Nephron (organoid): ENCODE results near the gene STK11.
"Not testable (repeated sequence)": the region's sequence is repeated elsewhere in the genome, so short reads cannot be mapped to it uniquely, and the experiment has no call there.

Experiments
- H3K27ac Mint-ChIP-seq, 3 experiments: 2 replicates each; pipeline ENCODE4 v1.8.0; 2020; ENCODE audit warnings: mixed read lengths in 3 of 3, mild to moderate bottlenecking in 2 of 3, moderate library complexity in 1 of 3
- H3K27me3 Mint-ChIP-seq: 2 replicates; pipeline ENCODE4 v1.8.0; 2021; ENCODE audit warnings: low read depth, mild to moderate bottlenecking, moderate library complexity, mixed read lengths
- H3K36me3 Mint-ChIP-seq: 2 replicates; pipeline ENCODE4 v1.8.0; 2020; ENCODE audit warnings: low read depth, mixed read lengths
- H3K4me1 Mint-ChIP-seq: 2 replicates; pipeline ENCODE4 v1.8.0; 2020; ENCODE audit warnings: mixed read lengths
- H3K4me3 Mint-ChIP-seq, 3 experiments: 2 replicates each; pipeline ENCODE4 v1.8.0; 2020; ENCODE audit warnings: mild to moderate bottlenecking in 3 of 3, mixed read lengths in 3 of 3, moderate library complexity in 2 of 3
- H3K9me3 Mint-ChIP-seq: 2 replicates; pipeline ENCODE4 v1.8.0; 2020; ENCODE audit warnings: mixed read lengths
- CTCF ChIP-seq, 3 experiments: fragments of 200-600 bp; sonication (generic); IDR thresholded peaks; one replicate each; pipeline ENCODE4 v1.5.0; 2021; ENCODE audit warnings: antibody characterized with exemption in 3 of 3; ENCODE audit not compliant: unreplicated experiment in 3 of 3

The STK11 gene

GRCh38 chr19:1206150-1206863, 729 bp downstream of the STK11 start:
- H3K4me1 Mint-ChIP-seq = peaks cover 25% of the 10 kb centered on the region
- peak overlapping the region; percentile 78 to 95 (median 86) for H3K27ac Mint-ChIP-seq
- H3K27me3 Mint-ChIP-seq = no peaks in the 10 kb centered on the region
- no peak for TF ChIP-seq CTCF (IDR thresholded peaks at IDR 0.05; ENCODE audit: unreplicated experiment in 3 of 3)
- peaks cover 3% of the 10 kb centered on the region for H3K36me3 Mint-ChIP-seq
- no peaks in the 10 kb centered on the region for H3K9me3 Mint-ChIP-seq
- H3K4me3 Mint-ChIP-seq = peak overlapping the region; percentile 93 to 95 (median 94)

- Mint-ChIP-seq H3K36me3 (peaks cover 3% of the 10 kb centered on the region), H3K9me3 (no peaks in the 10 kb centered on the region), H3K27ac (peak overlapping the region; percentile 78 to 95 (median 86))
Measured at GRCh38 chr19:1206864-1207450, 1.4 kb downstream of the STK11 start.

DNA sequence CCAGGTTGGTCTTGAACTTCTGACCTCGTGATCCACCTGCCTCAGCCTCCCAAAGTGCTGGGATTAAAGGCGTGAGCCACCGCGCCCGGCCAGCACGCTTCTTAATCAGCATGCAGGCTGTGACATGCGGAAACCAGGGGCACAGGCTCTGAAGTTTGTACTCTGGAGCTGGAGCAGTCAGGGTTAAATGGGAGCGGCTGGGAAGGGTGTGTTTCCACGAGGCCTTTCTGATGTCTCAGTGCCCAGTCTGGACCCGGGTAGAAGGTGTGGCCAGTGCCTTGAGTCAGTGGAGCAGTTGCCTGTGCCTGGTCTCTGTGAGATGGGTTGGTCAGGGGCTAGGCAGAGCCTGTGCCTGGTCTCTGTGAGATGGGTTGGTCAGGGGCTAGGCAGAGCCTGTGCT, 3.3 kb downstream of the STK11 start:
- not testable (repeated sequence) for H3K36me3 Mint-ChIP-seq, H3K9me3 Mint-ChIP-seq, H3K27me3 Mint-ChIP-seq, H3K27ac Mint-ChIP-seq
- H3K4me3 Mint-ChIP-seq = peak overlapping the region in 1 of 3 experiments; percentile 43
- peaks cover 28% of the 10 kb centered on the region for H3K4me1 Mint-ChIP-seq

More at GRCh38 chr19:1206864-1207450, 1.4 kb downstream of the STK11 start:
- peaks cover 29% of the 10 kb centered on the region for H3K4me1 Mint-ChIP-seq
- TF ChIP-seq CTCF (IDR thresholded peaks at IDR 0.05; ENCODE audit: unreplicated experiment in 3 of 3) = no peak
- peak overlapping the region; percentile 93 to 95 (median 94) for H3K4me3 Mint-ChIP-seq
- H3K27me3 Mint-ChIP-seq = no peaks in the 10 kb centered on the region

DNA sequence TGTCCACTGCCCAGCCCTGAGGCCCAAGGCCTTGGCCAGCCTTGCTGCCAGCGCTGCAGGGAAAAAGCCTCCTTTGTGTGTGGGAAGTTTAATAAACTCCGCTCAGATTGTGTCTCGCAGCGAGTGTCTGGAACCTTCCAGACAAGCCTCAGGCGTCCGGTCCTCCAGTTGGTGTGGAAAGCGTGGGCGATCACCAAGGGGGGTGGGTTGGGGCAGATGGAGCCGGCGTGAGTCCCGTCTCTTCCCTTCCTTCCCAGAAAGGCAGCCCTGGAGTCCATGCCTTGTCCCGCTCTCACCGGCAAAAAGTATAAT, 4.6 kb downstream of the STK11 start:
- Mint-ChIP-seq H3K27me3 (no peaks in the 10 kb centered on the region), H3K4me3 (peak overlapping the region; percentile 34 to 63 (median 47)), H3K9me3 (no peaks in the 10 kb centered on the region), H3K27ac (peak overlapping the region in 1 of 3 experiments; percentile 52), H3K36me3 (peaks cover 11% of the 10 kb centered on the region), H3K4me1 (peaks cover 34% of the 10 kb centered on the region)
- TF ChIP-seq CTCF (IDR thresholded peaks at IDR 0.05; ENCODE audit: unreplicated experiment in 3 of 3) = no peak

DNA sequence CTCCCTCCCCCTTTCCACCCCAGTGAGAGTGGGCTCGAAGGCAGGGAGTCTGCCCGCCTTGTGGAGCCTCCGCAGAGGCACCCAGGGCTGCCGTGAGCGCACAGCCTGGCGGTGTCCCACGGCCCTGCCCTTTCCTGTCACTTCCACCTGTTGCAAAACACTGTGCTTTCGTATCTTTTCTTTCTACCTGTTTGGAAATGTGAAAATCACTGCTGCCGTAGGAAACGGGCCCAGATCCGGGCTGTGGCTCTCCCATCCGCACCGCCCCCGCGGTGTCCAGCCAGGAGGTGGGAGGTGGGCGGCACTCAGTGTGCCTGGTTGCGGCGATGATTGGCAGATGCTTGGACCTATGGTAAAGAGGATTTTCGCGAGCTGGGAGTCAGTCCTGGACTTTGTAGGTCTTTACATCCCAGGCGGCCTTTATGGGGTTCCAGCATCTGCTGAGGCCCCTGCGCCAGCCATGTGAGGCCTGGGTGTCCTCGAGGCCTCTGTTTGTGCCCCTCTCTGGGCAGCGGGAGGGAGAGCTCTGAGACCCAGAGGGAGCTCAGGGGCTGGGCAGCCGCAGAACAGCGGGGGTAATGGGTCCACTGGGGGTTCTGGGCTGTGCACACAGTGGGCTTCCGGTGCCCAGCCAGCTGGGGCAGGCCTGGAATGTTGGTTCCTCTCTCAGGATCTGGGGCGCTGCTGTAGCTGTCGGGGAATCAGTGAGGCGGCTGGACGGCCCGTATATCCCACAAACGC, 6.1 kb downstream of the STK11 start:
- Mint-ChIP-seq H3K9me3 (no peaks in the 10 kb centered on the region), H3K36me3 (peaks cover 11% of the 10 kb centered on the region), H3K27ac (peak overlapping the region in 1 of 3 experiments; percentile 56), H3K4me1 (peaks cover 38% of the 10 kb centered on the region), H3K4me3 (peak overlapping the region; percentile 45 to 60 (median 46)), H3K27me3 (no peaks in the 10 kb centered on the region)
- no peak for TF ChIP-seq CTCF (IDR thresholded peaks at IDR 0.05; ENCODE audit: unreplicated experiment in 3 of 3)
